ENCODE results near the gene GOLGA6A.

The GOLGA6A gene

DNA sequence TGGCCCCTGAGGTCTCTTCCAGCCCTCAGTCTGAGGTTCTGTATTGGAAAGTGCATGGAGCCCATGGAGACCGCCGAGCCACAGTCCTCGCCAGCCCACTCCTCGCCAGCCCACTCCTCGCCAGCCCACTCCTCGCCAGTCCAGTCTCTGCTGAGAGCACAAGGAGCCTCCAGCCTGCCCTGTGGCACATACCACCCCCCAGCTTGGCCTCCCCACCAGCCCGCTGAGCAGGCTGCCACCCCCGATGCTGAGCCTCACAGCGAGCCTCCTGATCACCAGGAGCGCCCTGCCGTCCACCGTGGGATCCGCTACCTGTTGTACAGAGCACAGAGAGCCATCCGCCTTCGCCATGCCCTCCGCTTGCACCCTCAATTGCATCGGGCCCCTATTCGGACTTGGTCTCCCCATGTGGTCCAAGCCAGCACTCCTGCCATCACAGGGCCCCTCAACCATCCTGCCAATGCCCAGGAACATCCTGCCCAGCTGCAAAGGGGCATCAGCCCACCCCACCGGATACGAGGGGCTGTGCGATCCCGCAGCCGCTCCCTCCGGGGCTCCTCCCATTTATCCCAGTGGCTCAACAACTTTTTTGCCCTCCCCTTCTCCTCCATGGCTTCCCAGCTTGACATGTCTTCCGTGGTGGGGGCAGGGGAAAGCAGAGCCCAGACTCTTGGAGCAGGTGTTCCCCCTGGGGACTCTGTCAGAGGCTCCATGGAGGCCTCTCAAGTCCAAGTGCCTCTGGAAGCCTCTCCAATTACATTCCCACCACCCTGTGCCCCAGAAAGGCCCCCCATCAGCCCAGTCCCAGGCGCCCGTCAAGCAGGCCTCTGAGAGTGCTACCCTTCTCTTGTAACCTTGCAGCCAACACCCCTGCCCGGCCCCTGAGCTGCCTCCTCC is 47.0 kb downstream of the GOLGA6A start:
- DNase-seq: no peak

DNA sequence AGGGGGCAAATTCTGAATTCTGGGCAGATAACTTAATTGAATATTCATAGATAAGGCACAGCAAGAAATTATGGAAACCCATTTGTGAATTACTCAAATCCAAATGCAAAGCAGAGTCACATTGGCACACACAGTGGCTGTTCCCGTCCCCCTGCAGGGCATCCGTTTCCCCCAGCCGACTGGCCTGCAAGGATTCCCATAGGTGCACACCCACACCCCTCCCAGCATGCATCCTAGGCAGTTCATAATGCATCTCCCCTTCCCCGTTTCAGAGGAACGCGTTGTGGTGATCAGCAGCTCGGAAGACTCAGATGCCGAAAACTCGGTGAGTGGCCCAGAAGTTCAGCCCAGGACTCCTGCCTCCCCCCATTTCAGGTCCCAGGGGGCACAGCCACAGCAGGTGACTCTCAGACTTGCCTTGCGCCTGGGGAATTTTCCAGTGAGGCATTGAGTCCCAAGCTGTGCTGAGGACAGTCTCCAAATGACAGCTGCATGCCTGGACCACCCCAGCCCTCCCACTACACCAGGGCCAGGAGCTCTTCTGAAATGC is 48.1 kb downstream of the GOLGA6A start:
- DNase-seq: no peak

DNA sequence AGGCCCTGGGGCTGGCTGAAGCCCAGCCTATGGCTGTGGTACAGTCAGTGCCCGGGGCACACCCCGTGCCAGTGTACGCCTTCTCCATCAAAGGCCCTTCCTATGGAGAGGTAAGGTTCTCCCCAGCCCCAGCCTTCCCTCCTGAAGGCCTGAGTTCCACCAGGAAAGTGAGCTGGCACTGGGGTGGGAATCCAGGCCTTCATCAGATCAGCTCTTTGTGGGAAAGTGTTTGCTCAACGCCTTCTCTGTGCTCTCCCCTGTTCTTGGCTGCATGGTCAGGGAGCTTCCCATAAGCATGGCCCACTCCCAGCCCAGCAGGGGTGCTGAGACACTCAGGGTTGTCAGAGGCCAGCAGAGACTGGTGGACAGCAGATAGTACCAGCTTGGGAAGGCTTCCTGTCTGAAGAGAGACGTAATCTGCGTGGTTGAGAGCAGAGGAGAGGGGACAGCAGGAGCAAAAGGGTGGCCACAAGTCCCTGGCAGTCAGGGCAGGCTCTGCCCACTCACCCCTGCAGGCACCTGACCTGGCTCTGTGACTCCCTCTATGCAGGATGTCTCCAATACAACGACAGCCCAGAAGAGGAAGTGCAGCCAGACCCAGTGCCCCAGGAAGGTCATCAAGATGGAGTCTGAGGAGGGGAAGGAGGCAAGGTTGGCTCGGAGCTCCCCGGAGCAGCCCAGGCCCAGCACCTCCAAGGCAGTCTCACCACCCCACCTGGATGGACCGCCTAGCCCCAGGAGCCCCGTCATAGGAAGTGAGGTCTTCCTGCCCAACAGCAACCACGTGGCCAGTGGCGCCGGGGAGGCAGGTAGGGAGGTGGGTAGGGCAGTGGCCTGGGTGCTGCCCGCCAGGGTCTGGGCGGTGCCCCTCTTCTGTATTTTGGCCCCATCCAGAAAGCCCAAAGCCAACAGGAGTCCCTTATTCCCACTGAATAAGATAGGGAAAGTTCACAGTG is 49.5 kb downstream of the GOLGA6A start:
- DNase-seq: peak; percentile 37

DNA sequence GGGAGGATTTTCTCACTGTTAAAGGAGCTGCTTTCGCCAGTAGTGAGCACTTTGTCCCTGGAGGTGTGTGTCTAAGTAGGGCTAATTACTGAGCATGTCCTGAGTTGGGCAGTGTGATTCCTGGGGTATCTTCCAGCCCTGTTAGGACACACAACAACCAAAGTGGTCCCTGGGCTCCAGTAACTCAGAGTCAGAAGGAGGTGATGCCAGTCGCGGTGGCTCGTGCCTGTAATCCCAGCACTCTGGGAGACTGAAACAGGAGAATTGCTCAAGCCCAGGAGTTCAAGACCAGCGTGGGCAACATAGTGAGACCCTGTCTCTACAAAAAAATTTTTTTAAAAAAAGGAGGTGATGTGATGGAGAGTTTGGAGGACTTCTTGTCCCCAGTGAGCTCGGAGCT is 50.3 kb downstream of the GOLGA6A start:
- DNase-seq: no peak

DNA sequence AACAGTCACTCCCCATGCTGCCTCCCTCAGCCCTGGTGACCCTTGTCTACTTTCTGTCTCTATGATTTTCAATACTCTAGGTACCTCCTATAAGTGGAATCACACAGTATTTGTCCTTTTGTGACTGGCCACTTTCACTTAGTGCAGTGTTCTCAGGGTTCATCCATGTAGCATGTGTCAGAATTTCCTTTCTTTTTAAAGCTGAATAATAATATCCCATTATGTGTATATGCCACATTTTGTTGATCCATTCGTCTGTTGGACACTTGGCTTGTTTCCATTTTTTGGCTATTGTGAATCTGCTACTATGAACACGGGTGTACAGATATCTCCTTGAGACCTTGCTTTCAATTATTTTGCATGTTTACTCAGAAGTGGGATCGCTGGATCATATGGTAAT is 53.7 kb downstream of the GOLGA6A start:
- DNase-seq: no peak

DNA sequence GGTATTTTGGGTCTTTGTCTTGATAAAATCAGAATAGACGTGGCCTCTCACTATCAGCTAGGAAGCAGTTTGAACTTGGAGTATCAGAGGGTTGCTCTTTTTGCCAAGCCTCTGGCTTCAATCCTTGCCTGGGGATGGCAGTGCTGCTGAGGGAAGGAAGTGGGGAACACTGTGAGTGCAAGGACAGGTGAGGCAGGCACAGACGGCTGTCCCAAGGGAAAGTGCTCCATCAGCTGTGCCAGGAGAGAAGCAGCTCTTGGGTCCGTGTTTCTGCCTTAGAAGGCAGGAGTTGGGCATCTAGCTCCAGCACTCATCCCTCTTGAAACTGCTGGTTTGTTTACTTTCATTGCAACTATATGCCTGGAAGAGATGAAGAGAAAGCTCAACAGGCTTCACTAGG is 54.7 kb downstream of the GOLGA6A start:
- no peak for DNase-seq

DNA sequence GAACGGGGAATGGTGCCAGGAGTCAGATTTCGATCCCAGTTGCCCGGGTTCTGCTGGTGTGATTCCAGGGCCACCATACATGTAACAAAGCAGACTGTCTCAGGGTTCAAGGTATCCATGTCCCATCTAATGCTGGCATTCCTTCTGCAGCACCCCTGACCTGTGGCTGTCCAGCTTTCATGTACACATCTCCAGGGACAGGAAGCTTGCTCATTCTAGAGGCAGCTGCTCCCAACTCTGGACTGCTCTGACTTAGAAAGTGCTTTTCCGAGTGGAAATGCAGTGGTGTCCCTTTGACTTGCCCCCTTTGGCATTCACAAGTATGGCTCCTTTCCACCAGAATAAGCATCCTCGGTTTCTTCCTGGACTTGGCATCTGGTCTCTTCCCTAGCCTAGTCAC is 56.9 kb downstream of the GOLGA6A start:
- DNase-seq: no peak

DNA sequence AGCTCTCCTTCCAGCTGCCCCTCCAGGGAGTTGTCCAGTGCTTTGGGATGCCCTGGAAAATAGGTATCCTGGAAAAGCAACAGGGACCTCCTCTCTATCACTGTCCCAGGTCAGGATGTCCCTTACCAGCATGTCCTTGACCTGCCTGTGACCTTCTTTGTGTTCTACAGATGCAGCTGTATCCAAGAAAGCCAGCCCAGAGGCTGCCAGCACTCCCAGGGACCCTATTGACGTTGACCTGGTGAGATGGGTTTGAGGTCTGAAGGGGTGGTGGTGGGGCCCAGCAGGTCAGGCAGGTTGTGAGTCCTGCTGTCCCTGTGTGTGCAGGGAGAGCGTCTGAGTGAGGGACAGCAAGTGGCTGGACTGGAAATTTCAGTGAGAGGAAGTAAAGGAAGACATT is 57.7 kb downstream of the GOLGA6A start:
- DNase-seq: no peak

DNA sequence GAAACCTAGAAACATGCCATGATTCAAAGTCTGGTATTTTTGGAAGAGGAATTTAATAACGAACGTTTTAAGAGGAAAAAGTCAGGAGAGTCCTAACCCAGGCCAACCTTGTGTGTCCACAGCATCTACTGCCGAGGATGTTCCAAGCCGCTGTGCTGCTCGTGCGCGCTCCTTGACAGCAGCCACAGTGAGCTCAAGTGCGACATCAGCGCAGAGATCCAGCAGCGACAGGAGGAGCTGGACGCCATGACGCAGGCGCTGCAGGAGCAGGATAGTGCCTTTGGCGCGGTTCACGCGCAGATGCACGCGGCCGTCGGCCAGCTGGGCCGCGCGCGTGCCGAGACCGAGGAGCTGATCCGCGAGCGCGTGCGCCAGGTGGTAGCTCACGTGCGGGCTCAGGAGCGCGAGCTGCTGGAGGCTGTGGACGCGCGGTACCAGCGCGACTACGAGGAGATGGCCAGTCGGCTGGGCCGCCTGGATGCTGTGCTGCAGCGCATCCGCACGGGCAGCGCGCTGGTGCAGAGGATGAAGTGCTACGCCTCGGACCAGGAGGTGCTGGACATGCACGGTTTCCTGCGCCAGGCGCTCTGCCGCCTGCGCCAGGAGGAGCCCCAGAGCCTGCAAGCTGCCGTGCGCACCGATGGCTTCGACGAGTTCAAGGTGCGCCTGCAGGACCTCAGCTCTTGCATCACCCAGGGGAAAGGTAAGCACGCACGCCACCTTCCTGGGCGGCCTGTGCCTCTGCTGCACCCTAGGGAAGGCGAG is 59.5 kb downstream of the GOLGA6A start:
- no peak for DNase-seq
